ENCODE results near the gene EIF3B.

The EIF3B gene

GRCh38 chr7:2417981-2418481, 63.4 kb downstream of the EIF3B start:
- no peaks in the 10 kb centered on the region for H3K27me3 ChIP-seq (replicated peaks; ENCODE audit: insufficient read depth, low read length)
- no peaks in the 10 kb centered on the region for H3K9me2 ChIP-seq (replicated peaks; ENCODE audit: insufficient read depth, low read length)
- no peaks in the 10 kb centered on the region for H3K9me3 ChIP-seq (replicated peaks; ENCODE audit: insufficient read depth, low read length)
- no peak overlapping the region for H2AFZ ChIP-seq (ENCODE audit: low read length)
- H3K4me2 ChIP-seq (ENCODE audit: low read depth, low read length): no peak overlapping the region
- TF ChIP-seq EZH2phosphoT487 (IDR thresholded peaks at IDR 0.05; ENCODE audit: low read length): no peak
- TF ChIP-seq CTCF (IDR thresholded peaks at IDR 0.05; ENCODE audit: low read length): no peak
- no peak for TF ChIP-seq EZH2 (optimal IDR thresholded peaks at IDR 0.05; ENCODE audit: low read depth, low read length)
- no peak overlapping the region for H3K4me3 ChIP-seq (ENCODE audit: low read length)
- H3K9ac ChIP-seq (ENCODE audit: low read length): no peak overlapping the region
- no peak overlapping the region for H3K27ac ChIP-seq (ENCODE audit: low read length)
- peaks cover 16% of the 10 kb centered on the region for H4K20me1 ChIP-seq (ENCODE audit: insufficient read depth, low read length)
- no peaks in the 10 kb centered on the region; the same call in 1 of the 2 replicates for H3K36me3 ChIP-seq (replicated peaks; ENCODE audit: insufficient read depth, low read length)
- no peaks in the 10 kb centered on the region for H3F3A ChIP-seq (ENCODE audit: insufficient read depth, low read length)
- DNase-seq: no peak
- no peaks in the 10 kb centered on the region for H3K4me1 ChIP-seq (ENCODE audit: low read length)
- H3K79me2 ChIP-seq (ENCODE audit: low read length): peaks cover 100% of the 10 kb centered on the region

- no peaks in the 10 kb centered on the region for H3K4me1 ChIP-seq (ENCODE audit: low read length)
- H3F3A ChIP-seq (ENCODE audit: insufficient read depth, low read length): no peaks in the 10 kb centered on the region
- no peaks in the 10 kb centered on the region for H3K9me2 ChIP-seq (replicated peaks; ENCODE audit: insufficient read depth, low read length)
- peaks cover 99% of the 10 kb centered on the region for H3K79me2 ChIP-seq (ENCODE audit: low read length)
- H2AFZ ChIP-seq (ENCODE audit: low read length): no peak overlapping the region
- H3K36me3 ChIP-seq (replicated peaks; ENCODE audit: insufficient read depth, low read length): no peaks in the 10 kb centered on the region; the same call in 1 of the 2 replicates
- H3K27ac ChIP-seq (ENCODE audit: low read length): no peak overlapping the region
- TF ChIP-seq EZH2phosphoT487 (IDR thresholded peaks at IDR 0.05; ENCODE audit: low read length): no peak
- no peak for DNase-seq
- no peaks in the 10 kb centered on the region for H3K9me3 ChIP-seq (replicated peaks; ENCODE audit: insufficient read depth, low read length)
- H3K27me3 ChIP-seq (replicated peaks; ENCODE audit: insufficient read depth, low read length): no peaks in the 10 kb centered on the region
- no peak overlapping the region for H3K9ac ChIP-seq (ENCODE audit: low read length)
- no peak overlapping the region for H3K4me3 ChIP-seq (ENCODE audit: low read length)
- peaks cover 13% of the 10 kb centered on the region; the same call in 1 of the 2 replicates for H4K20me1 ChIP-seq (ENCODE audit: insufficient read depth, low read length)
- no peak overlapping the region for H3K4me2 ChIP-seq (ENCODE audit: low read depth, low read length)
These were observed 65.7 kb downstream of the EIF3B start for GRCh38 chr7:2420216-2420933.

DNA sequence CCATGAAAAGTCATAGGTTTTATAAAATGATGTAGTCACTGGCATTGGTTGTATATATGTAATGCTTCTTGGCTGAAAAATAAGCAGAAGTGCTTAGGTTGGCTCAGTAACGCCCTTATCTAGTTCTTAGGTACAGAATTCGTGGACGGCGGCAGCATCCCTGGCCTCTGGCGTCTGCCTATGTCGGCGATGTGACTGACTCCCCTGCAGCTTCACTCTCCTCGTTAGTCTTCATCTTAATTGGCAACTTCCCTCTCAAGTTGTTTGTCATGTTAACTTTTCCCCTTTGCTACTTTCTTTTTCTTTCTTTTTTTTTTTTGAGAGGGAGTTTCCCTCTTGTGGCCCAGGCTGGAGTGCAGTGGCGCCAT, 67.3 kb downstream of the EIF3B start:
- Histone ChIP-seq H3K27ac (ENCODE audit: low read length) (no peak overlapping the region), H3K9me3 (replicated peaks; ENCODE audit: insufficient read depth, low read length) (no peaks in the 10 kb centered on the region), H3K4me1 (ENCODE audit: low read length) (no peaks in the 10 kb centered on the region), H3K9ac (ENCODE audit: low read length) (no peak overlapping the region), H3K79me2 (ENCODE audit: low read length) (peaks cover 99% of the 10 kb centered on the region), H3K36me3 (replicated peaks; ENCODE audit: insufficient read depth, low read length) (no peaks in the 10 kb centered on the region; the same call in 1 of the 2 replicates), H3K4me2 (ENCODE audit: low read depth, low read length) (no peak overlapping the region), H4K20me1 (ENCODE audit: insufficient read depth, low read length) (peaks cover 13% of the 10 kb centered on the region; the same call in 1 of the 2 replicates), H3K27me3 (replicated peaks; ENCODE audit: insufficient read depth, low read length) (no peaks in the 10 kb centered on the region), H2AFZ (ENCODE audit: low read length) (no peak overlapping the region), H3K4me3 (ENCODE audit: low read length) (no peak overlapping the region), H3F3A (ENCODE audit: insufficient read depth, low read length) (no peaks in the 10 kb centered on the region), H3K9me2 (replicated peaks; ENCODE audit: insufficient read depth, low read length) (no peaks in the 10 kb centered on the region)
- DNase-seq: no peak
- TF ChIP-seq EZH2phosphoT487 (IDR thresholded peaks at IDR 0.05; ENCODE audit: low read length) (no peak), EZH2 (optimal IDR thresholded peaks at IDR 0.05; ENCODE audit: low read depth, low read length) (no peak), CTCF (IDR thresholded peaks at IDR 0.05; ENCODE audit: low read length) (no peak)

- no peak for DNase-seq
- H3K9ac ChIP-seq (ENCODE audit: low read length): no peak overlapping the region
- H3F3A ChIP-seq (ENCODE audit: insufficient read depth, low read length): no peaks in the 10 kb centered on the region
- H3K4me2 ChIP-seq (ENCODE audit: low read depth, low read length): no peak overlapping the region
- H3K36me3 ChIP-seq (replicated peaks; ENCODE audit: insufficient read depth, low read length): no peaks in the 10 kb centered on the region
- no peak overlapping the region for H2AFZ ChIP-seq (ENCODE audit: low read length)
- TF ChIP-seq EZH2 (optimal IDR thresholded peaks at IDR 0.05; ENCODE audit: low read depth, low read length): no peak
- no peak for TF ChIP-seq EZH2phosphoT487 (IDR thresholded peaks at IDR 0.05; ENCODE audit: low read length)
- no peak for TF ChIP-seq CTCF (IDR thresholded peaks at IDR 0.05; ENCODE audit: low read length)
- H3K4me3 ChIP-seq (ENCODE audit: low read length): no peak overlapping the region
- peaks cover 7% of the 10 kb centered on the region for H4K20me1 ChIP-seq (ENCODE audit: insufficient read depth, low read length)
- H3K79me2 ChIP-seq (ENCODE audit: low read length): peaks cover 95% of the 10 kb centered on the region
- no peaks in the 10 kb centered on the region for H3K9me2 ChIP-seq (replicated peaks; ENCODE audit: insufficient read depth, low read length)
- no peaks in the 10 kb centered on the region for H3K9me3 ChIP-seq (replicated peaks; ENCODE audit: insufficient read depth, low read length)
- no peaks in the 10 kb centered on the region for H3K4me1 ChIP-seq (ENCODE audit: low read length)
- no peaks in the 10 kb centered on the region for H3K27me3 ChIP-seq (replicated peaks; ENCODE audit: insufficient read depth, low read length)
- no peak overlapping the region for H3K27ac ChIP-seq (ENCODE audit: low read length)
These were observed 71.1 kb downstream of the EIF3B start for GRCh38 chr7:2425749-2426148.

All from MM.1S (cell line).